B cell (primary cell): ENCODE data around the gene PPM1G. TPM values are rescaled to one million over a fixed set of nuclear protein-coding genes. Genes with fewer than 3 reads are reported as not detected.
"Not testable (repeated sequence)": the region's sequence is repeated elsewhere in the genome, so short reads cannot be mapped to it uniquely, and the experiment has no call there.

Experiments used
- ATAC-seq: fragments of 200-7000 bp; cut with Tn5 transposase; one replicate; pipeline ENCODE4 v1.10.0; 2021; ENCODE audit warnings: low read depth, mild to moderate bottlenecking, moderate number of reproducible peaks, moderate library complexity
- CTCF ChIA-PET: fragments of 350-600 bp; sonication (Branson Sonifier 250); formaldehyde crosslinking; loops from one replicate; lab custom pipeline; 2021; ENCODE audit warnings: antibody characterized with exemption, inconsistent platforms; lab: Charles Lee
- POLR2A ChIA-PET: fragments of 350-600 bp; sonication (Branson Sonifier 250); formaldehyde crosslinking; loops from one replicate; lab custom pipeline; 2021; ENCODE audit warnings: antibody characterized with exemption; lab: Charles Lee
- DNase-seq: peaks from one replicate; pipeline ENCODE4 v3.0.0; 2013
- H2AFZ ChIP-seq: 2 replicates; pipeline ENCODE4 v1.6.1; 2012; ENCODE audit warnings: mild to moderate bottlenecking, low read depth, low read length; ENCODE audit not compliant: insufficient read depth, poor library complexity, severe bottlenecking
- H3K27ac ChIP-seq, 2 donors: 1 replicate in 1 of 2; 2 replicates in 1 of 2; pipeline ENCODE4 v1.5.1; 2012 to 2013; ENCODE audit warnings: low read length in 2 of 2, mild to moderate bottlenecking in 2 of 2, moderate library complexity in 1 of 2
- H3K27me3 ChIP-seq, 4 experiments: fragments of 200-600 bp in 1 of 4; sonication (generic) in 1 of 4; replicated peaks in 1 of 4; 1 replicate in 2 of 4; 2 replicates in 2 of 4; pipeline versions ENCODE4 v1.6.1 to v1.7.0; 2013 to 2016; ENCODE audit warnings: low read length in 3 of 4, mild to moderate bottlenecking in 2 of 4, mixed read lengths in 1 of 4, moderate library complexity in 1 of 4; ENCODE audit not compliant: insufficient read depth in 4 of 4, control insufficient read depth in 3 of 4; ENCODE audit errors: control extremely low read depth in 1 of 4
- H3K36me3 ChIP-seq, 2 experiments: replicated peaks in 1 of 2; 1 replicate in 1 of 2; 2 replicates in 1 of 2; pipeline versions ENCODE4 v1.6.1 to v1.7.1; 2013; ENCODE audit warnings: low read length in 1 of 2; ENCODE audit not compliant: insufficient read depth in 2 of 2, control insufficient read depth in 1 of 2; ENCODE audit errors: control extremely low read depth in 1 of 2, extremely low read depth in 1 of 2
- H3K4me1 ChIP-seq, 2 donors: fragments of 200-600 bp in 1 of 2; sonication (generic) in 1 of 2; 1 replicate in 1 of 2; 2 replicates in 1 of 2; pipeline versions ENCODE4 v1.5.1 to v1.6.1; 2013 to 2017; ENCODE audit warnings: low read length in 2 of 2; ENCODE audit not compliant: control insufficient read depth in 2 of 2, insufficient read depth in 2 of 2
- H3K4me2 ChIP-seq: replicated peaks from 2 replicates; pipeline ENCODE3; 2012; ENCODE audit warnings: mild to moderate bottlenecking, low read depth, low read length; ENCODE audit not compliant: poor library complexity, severe bottlenecking
- H3K4me3 ChIP-seq, 5 experiments: fragments of 200-600 bp in 1 of 5; sonication (generic) in 1 of 5; 1 replicate in 3 of 5; 2 replicates in 2 of 5; pipeline versions ENCODE4 v1.5.1 to v1.7.0; 2011 to 2016; ENCODE audit warnings: low read length in 4 of 5, mild to moderate bottlenecking in 4 of 5, low read depth in 2 of 5, control low read depth in 1 of 5, moderate library complexity in 1 of 5; ENCODE audit not compliant: insufficient read depth in 1 of 5; ENCODE audit errors: control extremely low read depth in 1 of 5, extremely low read depth in 1 of 5
- H3K79me2 ChIP-seq: fragments of 200-600 bp; sonication (generic); one replicate; pipeline ENCODE4 v1.6.0; 2016; ENCODE audit warnings: low read length; ENCODE audit not compliant: control insufficient read depth, insufficient read depth
- H3K9ac ChIP-seq: fragments of 200-600 bp; sonication (generic); 2 replicates; pipeline ENCODE4 v1.6.1; 2017; ENCODE audit warnings: mild to moderate bottlenecking, low read length, moderate library complexity
- H3K9me3 ChIP-seq, 3 donors: one replicate each; pipeline versions ENCODE4 v1.6.1 to v1.7.1; 2013; ENCODE audit warnings: low read length in 2 of 3; ENCODE audit not compliant: control insufficient read depth in 2 of 3, insufficient read depth in 1 of 3; ENCODE audit errors: control extremely low read depth in 1 of 3
- H4K20me1 ChIP-seq: 2 replicates; pipeline ENCODE4 v1.6.0; 2012; ENCODE audit warnings: mild to moderate bottlenecking, low read length; ENCODE audit not compliant: insufficient read depth, control insufficient read depth, poor library complexity, severe bottlenecking
- H3K27ac Mint-ChIP-seq: one replicate; pipeline ENCODE4 v1.8.0; 2021; ENCODE audit warnings: mixed read lengths
- H3K27me3 Mint-ChIP-seq: one replicate; pipeline ENCODE4 v1.8.0; 2021; ENCODE audit warnings: mixed read lengths
- H3K4me1 Mint-ChIP-seq: one replicate; pipeline ENCODE4 v1.8.0; 2021; ENCODE audit warnings: mixed read lengths
- H3K4me3 Mint-ChIP-seq: one replicate; pipeline ENCODE4 v1.8.0; 2021; ENCODE audit warnings: mixed read lengths
- H3K9me3 Mint-ChIP-seq: one replicate; pipeline ENCODE4 v1.8.0; 2022; ENCODE audit warnings: mixed read lengths; ENCODE audit not compliant: insufficient read depth
- CTCF ChIP-seq: fragments of 200-600 bp; IDR thresholded peaks from one replicate; pipeline ENCODE4 v1.8.0; 2022; ENCODE audit warnings: antibody characterized with exemption, mild to moderate bottlenecking
- EZH2 ChIP-seq: IDR thresholded peaks from 2 replicates; pipeline ENCODE4 v1.6.1; 2012; ENCODE audit warnings: borderline replicate concordance, low read depth, mild to moderate bottlenecking, moderate library complexity, low read length; ENCODE audit not compliant: insufficient read depth, poor library complexity, severe bottlenecking
- WGBS: methylation state at CpG from one replicate; pipeline ENCODE4 v1.1.5; 2013; ENCODE audit warnings: missing lambda C conversion rate; ENCODE audit not compliant: insufficient coverage; 5-methylcytosine and 5-hydroxymethylcytosine counted together
- intact Hi-C: fragments of 100-400 bp; cut with micrococcal nuclease; formaldehyde crosslinking; loops from one replicate; pipeline ENCODE4 v1.10.0; 2022
- polyA plus RNA-seq: library from polyadenylated mRNA; depleted of rRNA; stranded (reverse); fragments of >200 nt; gene quantifications from 2 replicates; pipeline ENCODE4 v1.2.3, GENCODE V29; 2012
- total RNA-seq, 2 donors: library from RNA; stranded (reverse); fragments of 120-200 nt in 1 of 2; gene quantifications; 1 replicate in 1 of 2; 2 replicates in 1 of 2; pipeline versions ENCODE4 v1.2.3 to v1.2.4, GENCODE V29; 2013 to 2022

Gene PPM1G
- total and polyA plus RNA-seq, 2 donors (not counting 1 experiment from before 2014, with no cell fraction given): 23.7 to 48.9 TPM

DNA sequence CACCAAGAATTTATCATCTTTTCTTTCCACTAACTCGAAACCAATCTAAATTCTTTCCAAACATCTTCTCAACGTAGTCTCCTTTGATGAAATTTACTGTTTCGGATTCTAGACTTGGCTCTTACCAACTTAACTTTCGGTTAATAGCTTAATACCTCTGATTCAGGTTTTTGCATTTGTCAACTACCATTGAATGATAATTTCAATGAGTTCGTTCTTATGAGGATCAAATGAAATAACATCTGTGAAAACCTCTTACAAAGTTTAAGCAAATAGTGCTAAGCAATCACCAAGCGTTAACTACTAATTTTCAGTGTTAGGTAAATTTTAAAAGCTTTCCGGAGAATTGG is 18.4 kb upstream of the PPM1G start:
- Histone ChIP-seq H2AFZ (peak overlapping the region; percentile 100), H3K9me3 (no peaks in the 10 kb centered on the region), H3K4me3 (peak overlapping the region; percentile 68 to 98 (median 88)), H3K27ac (peak overlapping the region; percentile 82 to 86), H4K20me1 (peaks cover 39% of the 10 kb centered on the region), H3K9ac (peak overlapping the region; percentile 98), H3K27me3 (no peaks in the 10 kb centered on the region), H3K79me2 (peaks cover 39% of the 10 kb centered on the region), H3K36me3 (no peaks in the 10 kb centered on the region), H3K4me2 (peak overlapping the region; percentile 96), H3K4me1 (peaks cover 15 to 21% of the 10 kb centered on the region in 2 donors)
- no peak for ATAC-seq
- DNase-seq: no peak
- no peaks in the 10 kb centered on the region for H3K27me3 Mint-ChIP-seq
- no peak for TF ChIP-seq CTCF
- TF ChIP-seq EZH2: no peak
- ChIA-PET CTCF (interaction anchor here (0.7 to 5.0 kb wide), 7 partner anchors 12 to 71 kb away, joined by 3 to 31 read pairs (median 4); partner anchors contain the start of genes EIF2B4, PPM1G, SNX17 and ZNF513), POLR2A (interaction anchor here (1.0 to 3.5 kb wide), 4 partner anchors 18 to 376 kb away, joined by 3 to 28 read pairs (median 5); partner anchors contain the start of genes AGBL5 and PPM1G)
- peaks cover 29% of the 10 kb centered on the region for H3K4me1 Mint-ChIP-seq
- intact Hi-C loops: loop anchor here (1.0 to 5.0 kb wide), 10 partner anchors 14 to 342 kb away; partner anchors contain the start of genes CCDC121, EIF2B4, GPN1 and GTF3C2
- H3K9me3 Mint-ChIP-seq: no peaks in the 10 kb centered on the region
- peak overlapping the region; percentile 96 for H3K4me3 Mint-ChIP-seq
- 54% methylated on average over 3 of the region's 7 CpGs for WGBS
- H3K27ac Mint-ChIP-seq: peak overlapping the region; percentile 97

- POLR2A ChIA-PET: interaction anchor here (0.6 kb wide), 1 partner anchor 17 kb away, joined by 3 read pairs; no protein-coding TSS in a partner anchor
- not testable (repeated sequence) for H3K27me3 ChIP-seq, DNase-seq, H3K4me2 ChIP-seq, H3K27ac ChIP-seq, H3K27me3 Mint-ChIP-seq, H3K9me3 Mint-ChIP-seq, ATAC-seq, H3K4me3 ChIP-seq, H3K27ac Mint-ChIP-seq, H3K9me3 ChIP-seq, H2AFZ ChIP-seq, H3K9ac ChIP-seq, H3K36me3 ChIP-seq, H3K4me3 Mint-ChIP-seq
- peaks cover 11% of the 10 kb centered on the region for H4K20me1 ChIP-seq
- peaks cover 17% of the 10 kb centered on the region for H3K4me1 Mint-ChIP-seq
- H3K79me2 ChIP-seq: peaks cover 11% of the 10 kb centered on the region
- 95% methylated on average over 6 of the region's 10 CpGs for WGBS
- intact Hi-C loops: loop anchor here (5.0 kb wide), 1 partner anchor 202 kb away; the partner anchor contains the start of genes CCDC121 and GPN1
- CTCF ChIA-PET: interaction anchor here (1.1 kb wide), 1 partner anchor 15 kb away, joined by 3 read pairs; no protein-coding TSS in a partner anchor
- peaks cover 13 to 16% of the 10 kb centered on the region in 2 donors for H3K4me1 ChIP-seq
Observed at GRCh38 chr2:27425039-27425438, 15.6 kb upstream of the PPM1G start.
